GM18498 (cell line): Measurements from ENCODE around the gene PNPLA1.

Experiments
- ATAC-seq: cut with Tn5 transposase; IDR thresholded peaks from one replicate; pipeline ENCODE4 v1.9.1; 2021; ENCODE audit warnings: mild to moderate bottlenecking, moderate library complexity; ENCODE audit not compliant: unreplicated experiment

The PNPLA1 gene

GRCh38 chr6:36269834-36270705, at the start of gene PNPLA1:
Gene PNPLA1, plus strand, starts transcription at chr6:36270060. Its CDS starts 400 bp downstream, at chr6:36270460.
- no peak for ATAC-seq

- ATAC-seq, result no peak
Measured at GRCh38 chr6:36220226-36220625, 49.6 kb upstream of the PNPLA1 start.

- no peak for ATAC-seq
Measured at GRCh38 chr6:36221674-36222073, 48.2 kb upstream of the PNPLA1 start.

- ATAC-seq, result no peak
Measured at GRCh38 chr6:36222924-36223323, 46.9 kb upstream of the PNPLA1 start.

- no peak for ATAC-seq
Measured at GRCh38 chr6:36223706-36224105, 46.2 kb upstream of the PNPLA1 start.

- no peak for ATAC-seq
Measured at GRCh38 chr6:36224918-36225461, 44.9 kb upstream of the PNPLA1 start.

- no peak for ATAC-seq
Measured at GRCh38 chr6:36226438-36227047, 43.3 kb upstream of the PNPLA1 start.

- no peak for ATAC-seq
Measured at GRCh38 chr6:36227379-36228228, 42.3 kb upstream of the PNPLA1 start.

- ATAC-seq, result no peak
Measured at GRCh38 chr6:36229223-36229622, 40.6 kb upstream of the PNPLA1 start.

GRCh38 chr6:36230371-36230770, 39.5 kb upstream of the PNPLA1 start:
- ATAC-seq, result no peak

- ATAC-seq, result no peak
Measured at GRCh38 chr6:36232172-36232571, 37.7 kb upstream of the PNPLA1 start.

- no peak for ATAC-seq
Measured at GRCh38 chr6:36235309-36235708, 34.6 kb upstream of the PNPLA1 start.

GRCh38 chr6:36235862-36236261, 34.0 kb upstream of the PNPLA1 start:
- ATAC-seq, result no peak

- ATAC-seq, result no peak
Measured at GRCh38 chr6:36239774-36240173, 30.1 kb upstream of the PNPLA1 start.

GRCh38 chr6:36241728-36242127, 28.1 kb upstream of the PNPLA1 start:
- no peak for ATAC-seq

GRCh38 chr6:36242161-36242560, 27.7 kb upstream of the PNPLA1 start:
- no peak for ATAC-seq

GRCh38 chr6:36242626-36243025, 27.2 kb upstream of the PNPLA1 start:
- no peak for ATAC-seq

- ATAC-seq, result no peak
Measured at GRCh38 chr6:36243562-36244212, 26.2 kb upstream of the PNPLA1 start.

- no peak for ATAC-seq
Measured at GRCh38 chr6:36244641-36245280, 25.1 kb upstream of the PNPLA1 start.

- ATAC-seq, result no peak
Measured at GRCh38 chr6:36245572-36246061, 24.2 kb upstream of the PNPLA1 start.
